ENCODE data around the gene REX1BD.

Gene REX1BD

GRCh38 chr19:18612772-18613588 lies 24.4 kb downstream of the REX1BD start, which contains the start of gene TMEM59L:
Gene TMEM59L, plus strand, starts transcription at chr19:18612870. Its CDS starts 89 bp downstream, at chr19:18612959.
- FAIRE-seq, result no peak
- DNase-seq (ENCODE audit: low spot score), result no peak

GRCh38 chr19:18613589-18614234 lies 25.1 kb downstream of the REX1BD start:
- FAIRE-seq, result no peak
- DNase-seq (ENCODE audit: low spot score), result no peak

GRCh38 chr19:18616023-18616422 lies 27.4 kb downstream of the REX1BD start:
- no peak for FAIRE-seq

GRCh38 chr19:18617562-18617961 lies 29.0 kb downstream of the REX1BD start:
- FAIRE-seq (no peak), DNase-seq (ENCODE audit: low spot score) (no peak)

More at GRCh38 chr19:18616023-18616422, 27.4 kb downstream of the REX1BD start:
- no peak for DNase-seq (ENCODE audit: low spot score)

DNA sequence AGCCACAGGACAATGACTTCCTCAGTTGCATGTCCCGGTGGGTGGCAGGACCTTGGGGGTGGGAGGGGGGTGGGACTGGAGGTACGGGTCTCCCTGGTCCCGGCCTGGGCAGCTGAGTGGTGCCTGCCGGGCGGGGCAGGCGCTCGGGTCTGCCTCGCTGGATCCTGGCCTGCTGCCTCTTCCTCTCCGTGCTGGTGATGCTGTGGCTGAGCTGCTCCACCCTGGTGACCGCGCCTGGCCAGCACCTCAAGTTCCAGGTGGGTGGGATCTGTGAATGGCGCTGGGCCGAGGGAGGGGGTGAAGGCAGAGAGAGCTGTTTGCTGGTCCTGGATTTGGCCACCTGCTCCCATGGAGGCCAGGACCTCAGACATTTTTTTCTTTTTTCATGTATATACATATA lies 29.6 kb downstream of the REX1BD start:
- DNase-seq (ENCODE audit: low spot score) (no peak), FAIRE-seq (no peak)

DNA sequence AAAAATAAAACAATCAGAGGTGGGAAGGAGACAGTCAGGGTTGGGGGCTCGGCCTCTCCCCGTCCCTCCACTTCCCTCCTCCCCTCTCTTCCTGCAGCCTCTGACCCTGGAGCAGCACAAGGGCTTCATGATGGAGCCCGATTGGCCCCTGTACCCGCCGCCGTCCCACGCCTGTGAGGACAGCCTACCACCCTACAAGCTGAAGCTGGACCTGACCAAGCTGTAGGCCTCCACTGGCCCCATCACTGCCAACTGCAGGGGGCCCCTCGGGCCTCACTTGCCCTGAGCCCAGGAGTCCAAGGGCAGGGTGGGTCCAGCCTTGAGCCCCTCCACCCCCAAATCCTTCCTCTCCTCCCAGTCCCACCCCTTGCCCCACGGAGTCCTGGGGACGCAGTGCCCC lies 31.7 kb downstream of the REX1BD start:
- no peak for FAIRE-seq

DNA sequence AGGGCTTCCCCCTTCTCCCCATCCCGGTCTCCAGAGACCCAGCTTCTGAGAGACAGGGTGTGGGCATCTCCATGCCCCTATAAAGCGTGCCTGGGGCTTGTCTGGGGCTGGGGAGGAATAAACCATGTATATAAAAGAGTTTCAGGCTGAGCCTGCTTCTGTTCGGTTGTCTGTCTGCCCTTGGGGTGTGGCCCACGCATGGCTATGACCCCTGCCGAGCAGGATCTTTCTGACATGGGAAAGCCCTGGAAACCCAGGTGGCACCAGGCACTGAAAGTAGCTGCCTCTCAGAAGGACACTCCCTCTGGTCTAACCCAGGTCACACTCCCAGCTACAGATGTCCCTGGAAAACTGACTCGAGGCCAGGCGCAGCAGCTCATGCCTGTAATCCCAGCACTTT lies 32.3 kb downstream of the REX1BD start:
- no peak for FAIRE-seq
- no peak for DNase-seq (ENCODE audit: low spot score)

More for the DNA sequence above, 31.7 kb downstream of the REX1BD start:
- no peak for DNase-seq (ENCODE audit: low spot score)

- FAIRE-seq (no peak), DNase-seq (ENCODE audit: low spot score) (no peak)
Measured at GRCh38 chr19:18626906-18627305, 38.3 kb downstream of the REX1BD start.

DNA sequence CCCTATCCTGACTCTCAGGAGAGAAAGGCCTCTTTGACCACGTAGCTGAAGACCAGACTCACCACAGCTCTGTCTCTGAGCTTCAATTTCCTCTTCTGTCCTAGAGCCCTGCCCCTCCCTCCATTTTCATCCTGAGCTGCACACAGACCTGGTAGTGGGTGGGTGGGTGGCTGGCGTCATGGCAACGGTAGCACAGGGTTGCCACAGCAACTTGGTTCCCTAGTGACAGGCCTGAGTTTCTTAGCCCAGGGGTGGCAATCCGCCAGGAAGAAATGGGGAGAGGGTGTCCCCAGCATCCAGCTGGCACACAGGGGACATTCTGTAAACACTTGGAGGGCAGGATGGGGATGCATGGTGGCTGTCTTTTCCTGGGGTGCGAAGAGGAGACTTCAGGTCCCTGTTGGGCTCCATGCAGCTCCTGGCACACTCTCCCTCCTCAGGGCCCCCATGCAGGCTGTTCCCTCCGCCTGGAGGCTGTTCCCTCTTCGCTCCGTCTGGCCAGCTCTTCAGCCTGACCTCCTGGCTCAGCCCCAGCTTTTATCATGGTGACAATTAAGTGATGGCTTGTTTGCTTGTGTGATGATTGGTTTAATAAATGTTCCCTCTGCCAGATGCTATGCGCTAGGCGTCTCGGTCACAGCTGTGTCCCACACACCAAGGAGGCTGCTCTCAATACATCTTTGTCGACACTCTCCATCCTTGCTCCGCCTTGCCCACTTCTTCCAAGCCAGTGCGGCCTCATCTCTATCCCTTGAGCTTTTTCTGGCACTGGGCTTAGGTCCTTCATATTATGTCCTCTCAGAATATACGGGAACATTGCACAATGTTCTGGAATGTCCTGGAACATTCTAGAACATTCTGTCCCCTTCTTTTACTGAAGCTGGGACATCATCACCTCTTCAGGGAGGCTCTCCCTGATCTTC lies 40.8 kb downstream of the REX1BD start:
- FAIRE-seq (no peak), DNase-seq (ENCODE audit: low spot score) (no peak)

DNA sequence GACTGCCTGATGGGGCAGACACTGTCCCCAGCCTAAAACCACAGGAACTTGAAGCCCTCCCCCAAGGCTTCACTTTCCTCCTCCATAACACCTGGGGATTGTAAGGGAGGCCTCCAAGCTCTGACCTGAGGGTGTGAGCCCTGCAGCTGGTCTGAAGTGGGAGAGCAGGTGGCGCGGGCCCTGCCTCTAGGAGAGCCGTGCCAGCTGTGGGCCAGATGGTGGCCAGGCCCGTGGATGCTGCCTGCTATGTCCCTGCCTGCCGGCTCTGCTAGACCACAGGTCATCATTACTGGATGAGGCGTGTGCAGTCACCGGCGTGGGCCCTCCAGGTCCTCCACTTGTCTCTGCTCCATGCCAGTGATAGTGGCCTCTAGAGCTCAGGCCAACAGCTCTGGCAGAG lies 44.7 kb downstream of the REX1BD start:
- DNase-seq (ENCODE audit: low spot score), result no peak
- FAIRE-seq, result no peak

DNA sequence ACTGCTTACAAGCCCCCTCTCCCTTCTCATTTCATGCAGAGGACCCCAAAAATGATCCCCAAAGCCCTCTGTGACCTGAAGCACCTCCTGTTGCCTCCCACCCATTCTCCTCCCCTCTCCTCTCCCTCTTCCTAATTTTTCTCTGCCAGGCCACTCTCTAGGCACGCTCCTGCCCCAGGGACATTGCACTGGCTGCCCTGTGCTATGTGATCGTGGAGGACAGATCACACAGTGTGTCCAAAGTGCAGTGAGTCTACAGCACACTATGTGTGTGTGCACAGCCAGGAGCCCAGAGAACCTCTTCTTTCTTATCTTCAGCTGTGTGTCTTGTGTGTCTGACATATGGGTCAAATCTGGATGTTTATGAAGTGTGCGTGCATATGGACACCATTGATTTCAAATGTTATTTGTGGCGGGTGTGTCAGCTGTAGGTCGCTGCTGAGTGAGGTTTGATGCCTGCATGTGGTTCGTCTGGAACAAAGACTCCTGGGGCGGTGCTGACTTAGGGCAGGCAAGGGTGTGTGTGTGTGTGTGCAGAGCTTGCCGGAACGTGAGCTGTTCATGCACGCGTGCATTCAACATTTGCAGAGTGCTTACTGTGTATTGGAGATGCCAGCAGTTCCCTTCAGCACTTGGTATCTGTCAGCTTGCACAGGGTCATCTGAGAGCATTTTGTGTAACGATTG lies 46.2 kb downstream of the REX1BD start:
- FAIRE-seq, result no peak

GRCh38 chr19:18635831-18636182 lies 47.2 kb downstream of the REX1BD start:
- FAIRE-seq, result no peak
- DNase-seq (ENCODE audit: low spot score), result no peak

More for the DNA sequence above, 46.2 kb downstream of the REX1BD start:
- DNase-seq (ENCODE audit: low spot score), result no peak

DNA sequence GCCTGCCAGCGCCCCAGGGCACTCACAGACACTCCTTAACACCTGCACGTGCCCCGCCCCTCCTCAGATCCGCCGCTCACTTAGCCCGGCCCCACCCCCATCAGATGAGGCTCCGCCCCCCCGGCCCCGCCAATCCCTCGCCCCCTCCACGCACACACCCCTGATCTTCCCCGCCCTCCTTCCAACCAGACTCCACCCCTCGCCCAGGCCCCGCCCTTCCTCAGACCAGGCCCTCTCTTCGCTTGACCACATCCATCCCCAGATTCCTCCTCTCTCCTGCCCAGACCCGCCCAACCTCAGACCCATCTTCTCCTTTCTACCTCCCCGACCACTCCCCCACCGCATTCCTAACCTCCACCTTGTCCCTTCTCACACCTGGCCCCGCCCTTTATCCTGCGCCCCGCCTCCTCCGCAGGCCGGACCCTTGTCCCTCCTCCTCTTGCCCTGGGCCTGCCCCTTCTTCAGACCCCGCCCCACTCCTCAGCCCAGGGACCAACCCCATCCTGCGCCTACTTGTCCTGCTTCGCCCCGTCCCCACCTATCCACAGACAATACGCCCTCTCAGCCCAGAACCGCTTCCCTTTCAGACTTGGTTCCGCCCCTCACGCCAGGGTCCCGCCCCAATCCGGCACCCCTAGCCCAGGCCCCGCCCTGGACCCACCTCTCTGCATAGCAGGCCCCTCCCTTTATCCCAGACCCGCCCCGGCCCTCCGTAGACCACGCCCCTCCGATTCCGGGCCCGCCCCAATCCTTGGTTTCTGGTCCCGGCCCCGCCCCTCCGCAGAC lies 47.8 kb downstream of the REX1BD start:
- FAIRE-seq (no peak), DNase-seq (ENCODE audit: low spot score) (no peak)

DNA sequence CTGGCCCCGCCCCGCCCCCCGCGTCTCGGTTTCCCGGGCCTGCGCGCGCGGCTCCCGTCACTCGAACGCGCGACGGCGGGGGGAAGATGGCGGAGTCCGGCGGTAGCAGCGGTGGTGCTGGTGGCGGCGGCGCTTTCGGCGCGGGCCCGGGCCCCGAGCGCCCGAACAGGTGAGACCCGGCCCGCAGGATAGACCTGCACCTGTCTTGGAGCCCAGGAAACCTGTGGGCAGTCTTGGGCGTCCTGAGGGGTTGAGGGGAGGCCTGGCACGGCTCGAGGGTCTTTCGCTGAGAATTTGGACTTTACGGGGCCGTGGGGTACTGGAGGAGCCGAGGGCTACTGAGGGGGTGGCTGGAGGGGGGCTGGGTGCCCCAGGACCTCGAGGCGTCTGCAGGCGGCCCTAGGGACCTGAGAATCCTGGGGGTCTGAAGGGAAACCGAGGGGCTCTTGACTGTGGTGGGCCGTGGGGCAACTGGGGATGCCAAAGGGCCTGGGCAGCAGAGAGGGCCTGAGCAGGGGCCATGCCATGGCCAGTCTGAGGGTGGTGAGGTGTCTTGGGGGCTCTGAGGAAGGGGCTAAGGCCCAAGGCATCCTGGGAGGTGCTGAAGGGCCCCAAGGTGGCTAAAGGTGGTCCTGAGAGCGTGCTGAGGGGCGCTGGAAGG lies 48.5 kb downstream of the REX1BD start, which contains the start of gene KLHL26:
Gene KLHL26 (plus strand): TSS at position 60 of the 661 bp plus-strand sequence. CDS start 27 bp downstream, at position 87.
- no peak for FAIRE-seq
- DNase-seq (ENCODE audit: low spot score), result no peak

DNA sequence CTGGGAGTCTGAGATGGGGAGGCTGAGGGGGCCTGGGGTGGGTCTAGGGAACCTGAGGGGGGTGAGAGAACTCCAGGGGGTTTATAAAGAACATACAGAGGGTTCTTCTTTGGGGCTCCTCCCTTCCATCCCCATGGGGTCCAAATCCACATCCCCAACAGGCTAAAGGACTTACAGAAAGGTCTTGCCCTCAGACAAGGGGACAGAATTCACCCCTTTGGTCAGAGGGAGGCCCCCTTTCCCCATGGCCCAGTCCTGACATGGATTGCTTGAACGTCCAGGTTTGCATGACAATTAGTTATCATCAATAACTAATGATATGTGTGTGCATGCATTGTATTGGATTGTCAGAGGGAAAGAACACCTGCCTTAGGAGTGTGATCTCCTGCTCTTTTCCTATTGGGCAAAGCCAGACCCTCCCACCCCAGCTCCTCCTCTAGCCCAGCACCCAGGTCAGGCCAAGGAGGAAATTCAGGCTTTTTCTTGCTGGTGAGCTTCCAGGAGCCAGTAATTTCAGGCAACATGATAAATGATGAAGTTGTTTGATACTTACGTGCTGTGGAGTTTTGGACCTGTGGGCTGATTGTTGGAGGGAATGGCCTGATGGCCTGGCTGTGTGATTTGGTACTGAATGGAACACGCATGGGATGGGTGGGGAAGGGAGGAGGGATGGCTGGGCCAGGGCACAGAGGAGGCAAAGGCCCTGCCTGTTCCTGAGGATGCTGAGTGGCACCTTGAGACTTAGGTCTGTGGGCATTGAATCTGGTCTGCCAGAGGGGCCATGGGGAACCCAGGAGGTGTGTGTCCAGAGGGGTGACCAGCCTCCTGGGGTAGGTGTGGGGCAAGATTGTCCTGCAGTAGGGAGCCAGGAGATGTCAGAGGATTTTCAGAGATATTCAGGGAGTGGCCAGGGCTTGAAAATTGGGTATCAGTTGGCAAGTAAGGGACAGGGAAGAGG lies 49.4 kb downstream of the REX1BD start:
- no peak for DNase-seq (ENCODE audit: low spot score)
- FAIRE-seq, result no peak

DNA sequence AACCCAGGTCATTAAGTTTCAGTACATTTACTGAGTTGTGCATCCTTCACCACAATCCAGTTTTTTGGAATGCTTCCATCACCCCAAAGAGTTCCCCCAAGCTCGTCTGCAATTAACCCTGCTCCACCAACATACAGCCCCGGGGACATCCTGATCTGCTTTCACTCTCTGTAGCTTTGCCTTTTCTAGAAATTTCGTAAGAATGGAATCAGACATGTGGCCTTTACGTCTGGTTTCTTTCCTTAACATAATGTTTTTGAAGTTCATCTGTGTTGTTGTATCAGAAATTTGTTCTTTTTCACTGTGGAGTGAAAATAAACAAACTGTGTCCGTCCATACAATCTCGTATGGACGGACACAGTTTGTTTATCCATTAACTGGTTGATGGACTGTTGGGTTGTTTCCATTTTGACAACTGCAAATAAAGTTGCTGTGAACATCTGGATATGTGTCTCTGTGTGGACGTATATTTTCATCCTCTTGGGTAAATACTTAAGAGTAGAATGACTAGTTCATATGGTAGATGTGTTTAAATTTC lies 51.2 kb downstream of the REX1BD start:
- FAIRE-seq (no peak), DNase-seq (ENCODE audit: low spot score) (no peak)

All from urothelium cell line (cell line).